GM06990 (cell line): Measurements from ENCODE around the gene RAPGEF4.
"Not testable (repeated sequence)": the region's sequence is repeated elsewhere in the genome, so short reads cannot be mapped to it uniquely, and the experiment has no call there.

Experiments
- DNase-seq: peaks from one replicate; pipeline ENCODE4 v3.0.0-alpha.2; 2011; ENCODE audit not compliant: insufficient read length; ENCODE audit errors: extremely low read depth
- H3K27me3 ChIP-seq: replicated peaks from 2 replicates; pipeline ENCODE4 v1.6.0; 2011; ENCODE audit warnings: low read length; ENCODE audit not compliant: control insufficient read depth, insufficient read depth
- H3K36me3 ChIP-seq: 2 replicates; pipeline ENCODE4 v1.5.1; 2011; ENCODE audit warnings: low read length; ENCODE audit not compliant: control insufficient read depth, insufficient read depth
- H3K4me3 ChIP-seq: replicated peaks from 2 replicates; pipeline ENCODE4 v1.5.1; 2011; ENCODE audit warnings: low read depth, mild to moderate bottlenecking, control low read depth, low read length
- CTCF ChIP-seq: IDR thresholded peaks from 2 replicates; pipeline ENCODE4 v1.5.1; 2011; ENCODE audit warnings: low read length, control low read depth, mild to moderate bottlenecking, inconsistent platforms; ENCODE audit not compliant: insufficient read depth, poor library complexity, severe bottlenecking

The RAPGEF4 gene

DNA sequence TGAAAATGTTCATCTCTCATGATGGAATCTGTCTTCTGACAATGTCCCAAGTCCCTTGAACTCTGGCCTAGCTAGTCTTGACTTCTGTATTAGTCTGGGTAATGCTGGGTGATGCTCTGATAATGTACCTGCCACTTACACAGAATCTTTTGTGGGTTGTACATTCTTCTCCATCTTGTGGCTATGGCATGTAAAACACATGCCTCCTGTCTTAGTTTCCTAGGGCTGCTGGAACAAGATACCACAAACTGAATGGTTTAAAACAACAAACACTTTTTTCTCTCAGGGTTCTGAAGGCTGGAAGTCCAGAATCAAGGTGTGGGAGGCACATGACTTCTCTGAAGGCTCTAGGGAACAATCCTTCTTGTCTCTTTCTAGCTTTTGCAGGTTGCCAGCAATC is 57.1 kb downstream of the RAPGEF4 start:
- H3K36me3 ChIP-seq, result no peaks in the 10 kb centered on the region
- no peak for TF ChIP-seq CTCF
- H3K27me3 ChIP-seq, result no peaks in the 10 kb centered on the region; the same call in 1 of the 2 replicates
- DNase-seq, result no peak
- no peak overlapping the region for H3K4me3 ChIP-seq

GRCh38 chr2:172803308-172803707 is 67.7 kb downstream of the RAPGEF4 start:
- not testable (repeated sequence) for H3K36me3 ChIP-seq, H3K4me3 ChIP-seq, DNase-seq, H3K27me3 ChIP-seq

GRCh38 chr2:172804423-172804822 is 68.8 kb downstream of the RAPGEF4 start:
- no peaks in the 10 kb centered on the region for H3K27me3 ChIP-seq
- no peak for TF ChIP-seq CTCF
- H3K36me3 ChIP-seq, result no peaks in the 10 kb centered on the region
- no peak overlapping the region for H3K4me3 ChIP-seq
- no peak for DNase-seq

DNA sequence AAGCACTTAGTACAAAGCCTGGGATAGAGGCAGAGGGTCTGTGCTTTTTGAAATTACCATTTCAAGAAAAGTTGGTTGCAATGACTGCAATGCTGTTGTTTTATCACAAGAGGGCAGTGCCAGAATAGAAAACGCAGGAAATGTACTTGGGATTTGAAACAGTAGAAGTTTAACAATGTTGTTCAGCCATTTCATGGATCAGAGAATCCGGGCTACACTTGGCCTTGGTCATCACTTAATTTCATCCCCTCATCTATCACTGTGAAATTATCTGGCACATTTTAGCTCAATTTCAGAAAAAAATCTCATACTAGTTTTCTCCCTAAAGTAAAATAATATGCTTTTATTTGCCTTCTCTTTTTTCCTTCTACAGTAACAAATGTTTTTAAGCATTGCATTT is 70.8 kb downstream of the RAPGEF4 start:
- H3K27me3 ChIP-seq, result no peaks in the 10 kb centered on the region
- peak; percentile 11 for DNase-seq
- no peak overlapping the region for H3K4me3 ChIP-seq
- H3K36me3 ChIP-seq, result no peaks in the 10 kb centered on the region
- peak; percentile 77 for TF ChIP-seq CTCF

- no peak overlapping the region for H3K4me3 ChIP-seq
- no peaks in the 10 kb centered on the region for H3K27me3 ChIP-seq
- no peaks in the 10 kb centered on the region for H3K36me3 ChIP-seq
- TF ChIP-seq CTCF, result no peak
- no peak for DNase-seq
Measured at GRCh38 chr2:172806996-172807395, 71.4 kb downstream of the RAPGEF4 start.

DNA sequence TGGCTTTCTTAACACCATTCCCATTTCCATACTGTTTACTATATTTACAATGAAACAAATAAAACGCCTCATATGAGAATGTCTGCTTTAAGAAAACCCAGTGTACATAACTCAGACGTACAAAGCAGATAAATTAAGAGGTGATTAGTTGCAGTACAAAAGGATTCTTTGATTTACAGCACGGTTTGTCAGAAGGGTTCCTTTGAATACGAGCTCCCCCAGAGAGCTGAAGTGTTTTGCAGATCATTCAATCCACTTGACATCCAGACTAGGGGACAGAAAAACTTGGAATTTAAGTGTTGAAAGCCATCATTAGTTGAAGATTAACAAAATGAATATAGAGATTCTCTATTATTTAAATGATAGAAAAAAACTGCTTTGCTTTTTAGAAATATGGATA is 72.5 kb downstream of the RAPGEF4 start:
- no peaks in the 10 kb centered on the region for H3K36me3 ChIP-seq
- DNase-seq, result no peak
- H3K27me3 ChIP-seq, result no peaks in the 10 kb centered on the region; the same call in 1 of the 2 replicates
- TF ChIP-seq CTCF, result no peak
- H3K4me3 ChIP-seq, result no peak overlapping the region
